NCI-H2107 treated with DMSO at 0.1 percent for 48 hours (cell line): ENCODE results near the gene MAPK14.
"Not testable (repeated sequence)": the region's sequence is repeated elsewhere in the genome, so short reads cannot be mapped to it uniquely, and the experiment has no call there.

ENCODE experiments used
- DNase-seq: peaks from one replicate; lab custom pipeline; 2025; ENCODE audit not compliant: unreplicated experiment; lab: John Stamatoyannopoulos, UW

MAPK14 gene

DNA sequence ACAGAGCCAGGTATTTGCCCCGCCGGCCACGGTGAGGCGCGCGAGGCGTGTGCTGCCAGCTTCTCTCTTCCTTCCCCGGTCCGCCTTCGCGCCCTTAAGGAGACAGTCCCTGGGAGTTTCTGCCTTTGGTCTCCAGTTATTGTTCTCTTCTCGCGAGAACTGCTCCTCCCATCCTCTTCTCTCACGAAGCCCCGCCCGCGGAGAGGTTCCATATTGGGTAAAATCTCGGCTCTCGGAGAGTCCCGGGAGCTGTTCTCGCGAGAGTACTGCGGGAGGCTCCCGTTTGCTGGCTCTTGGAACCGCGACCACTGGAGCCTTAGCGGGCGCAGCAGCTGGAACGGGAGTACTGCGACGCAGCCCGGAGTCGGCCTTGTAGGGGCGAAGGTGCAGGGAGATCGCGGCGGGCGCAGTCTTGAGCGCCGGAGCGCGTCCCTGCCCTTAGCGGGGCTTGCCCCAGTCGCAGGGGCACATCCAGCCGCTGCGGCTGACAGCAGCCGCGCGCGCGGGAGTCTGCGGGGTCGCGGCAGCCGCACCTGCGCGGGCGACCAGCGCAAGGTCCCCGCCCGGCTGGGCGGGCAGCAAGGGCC is at the start of gene MAPK14:
MAPK14 (plus strand) TSS at position 308 of the 587 bp plus-strand sequence. CDS start 350 bp downstream, outside the sequence.
- peak; percentile 95 for DNase-seq

DNA sequence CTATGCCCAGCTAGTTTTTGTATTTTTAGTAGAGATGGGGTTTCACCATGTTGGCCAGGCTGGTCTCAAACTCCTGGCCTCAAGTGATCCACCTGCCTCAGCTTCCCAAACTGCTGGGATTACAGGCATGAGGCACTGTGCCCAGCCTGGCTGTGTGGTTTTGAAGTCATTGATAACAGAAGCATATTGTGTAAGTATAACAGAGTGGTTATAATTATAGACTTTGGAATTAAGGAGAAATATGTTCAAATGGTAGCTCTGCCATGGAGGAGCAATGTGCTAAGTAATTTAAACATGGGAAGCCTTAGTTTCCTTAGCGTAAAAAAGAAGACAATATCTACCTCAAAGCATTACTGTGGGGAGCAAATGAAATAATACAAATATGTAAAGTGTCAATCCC is 47.5 kb upstream of the MAPK14 start:
- not testable (repeated sequence) for DNase-seq

DNA sequence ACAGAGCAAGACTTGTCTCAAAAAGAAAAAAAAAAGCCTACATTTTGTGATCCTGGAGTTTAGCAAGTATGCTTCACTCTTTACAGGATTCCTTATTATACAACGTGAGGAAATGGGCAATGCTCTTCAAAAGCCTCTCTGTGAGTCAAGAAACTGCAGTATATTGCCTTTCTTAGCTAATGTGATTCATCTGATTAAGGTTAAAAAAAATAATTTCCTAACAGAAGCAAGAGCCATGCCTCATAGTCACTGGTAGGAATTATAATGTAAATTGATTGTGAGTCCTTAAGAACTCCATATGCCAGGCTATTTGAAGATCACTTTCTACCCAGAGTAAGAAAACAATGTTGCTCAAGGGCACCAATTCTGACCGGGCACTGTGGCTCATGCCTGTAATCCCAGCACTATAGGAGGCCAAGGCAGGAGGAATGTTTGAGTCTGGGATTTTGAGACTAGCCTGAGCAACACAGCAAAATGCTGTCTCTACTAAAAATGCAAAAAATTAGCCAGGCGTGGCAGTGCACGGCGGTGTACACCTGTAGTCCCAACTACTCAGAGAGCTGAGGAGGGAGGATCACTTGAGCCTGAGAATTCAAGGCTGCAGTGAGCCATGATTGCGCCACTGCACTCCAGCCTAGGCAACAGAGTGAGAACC is 46.5 kb upstream of the MAPK14 start:
- DNase-seq: no peak

DNA sequence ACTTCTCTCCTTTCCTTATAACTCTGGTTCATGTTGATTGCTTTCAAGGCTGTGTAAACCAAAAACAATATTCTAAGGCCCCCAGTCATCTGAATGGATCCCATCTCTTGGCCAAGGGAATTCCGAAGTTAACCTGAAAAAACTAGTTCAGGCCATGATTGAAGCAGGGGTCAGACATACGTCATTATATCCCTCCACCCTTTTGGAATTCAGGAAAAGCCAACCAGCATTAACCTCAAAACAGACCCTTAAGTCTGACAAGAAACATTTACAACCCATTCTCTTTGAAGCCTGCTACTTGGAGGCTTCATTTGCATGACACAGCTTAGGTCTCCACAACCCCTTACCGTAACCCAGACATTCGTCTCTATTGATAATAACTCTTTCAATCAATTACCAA is 42.9 kb upstream of the MAPK14 start:
- no peak for DNase-seq

DNA sequence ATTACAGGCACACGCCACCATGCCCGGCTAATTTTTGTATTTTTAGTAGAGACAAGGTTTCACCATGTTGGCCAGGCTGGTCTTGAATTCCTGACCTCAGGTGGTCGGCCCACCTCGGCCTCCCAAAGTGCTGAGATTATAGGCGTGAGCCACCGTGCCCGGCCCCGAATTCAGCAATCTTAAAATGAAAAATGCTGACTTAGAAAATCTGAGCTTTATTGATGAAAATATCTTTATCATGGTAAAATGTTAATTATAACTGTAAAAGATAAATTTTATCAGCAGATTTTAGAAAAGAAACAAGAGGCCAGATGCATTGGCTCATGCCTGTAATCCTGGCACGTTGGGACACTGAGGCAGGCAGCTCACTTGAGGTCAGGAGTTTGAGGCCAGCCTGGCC is 39.6 kb upstream of the MAPK14 start:
- DNase-seq: not testable (repeated sequence)

DNA sequence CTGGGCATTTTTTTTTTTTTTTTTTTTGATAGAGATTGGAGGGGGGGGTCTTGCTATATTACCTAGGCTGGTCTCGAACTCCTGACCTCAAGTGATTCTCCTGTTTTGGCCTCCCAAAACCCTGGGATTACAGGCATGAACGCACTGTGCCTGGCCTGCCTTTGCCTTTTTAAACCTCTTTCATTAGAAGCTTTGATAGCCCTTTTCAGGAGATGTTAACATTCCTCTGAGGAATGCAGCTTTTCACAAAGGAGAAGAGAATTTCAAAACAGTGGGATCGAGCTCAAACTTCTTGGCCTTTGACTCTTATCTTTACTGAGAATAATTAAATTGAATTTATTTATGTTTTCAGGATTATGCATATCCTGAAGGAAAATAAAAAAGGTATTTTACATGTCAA is 34.5 kb upstream of the MAPK14 start:
- DNase-seq: no peak

DNA sequence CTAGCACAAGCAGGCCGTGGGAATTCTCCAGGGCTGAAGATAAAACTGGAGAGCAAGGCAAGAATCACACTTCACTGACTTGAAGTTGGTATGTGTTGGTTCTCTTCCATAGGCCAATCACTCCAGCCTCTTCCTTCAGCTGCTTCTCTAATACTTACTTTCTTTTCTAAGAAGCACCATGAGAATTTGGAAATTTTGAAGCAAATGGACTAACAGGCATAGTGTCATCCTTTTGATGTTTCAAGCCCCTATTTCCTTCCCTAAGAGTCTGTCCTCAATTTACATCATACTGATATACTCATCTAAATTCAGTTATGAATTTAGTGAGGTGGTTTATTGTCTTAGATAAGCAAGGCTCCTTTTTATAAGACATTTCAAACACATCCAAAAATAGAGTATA is 27.2 kb upstream of the MAPK14 start:
- DNase-seq: no peak

DNA sequence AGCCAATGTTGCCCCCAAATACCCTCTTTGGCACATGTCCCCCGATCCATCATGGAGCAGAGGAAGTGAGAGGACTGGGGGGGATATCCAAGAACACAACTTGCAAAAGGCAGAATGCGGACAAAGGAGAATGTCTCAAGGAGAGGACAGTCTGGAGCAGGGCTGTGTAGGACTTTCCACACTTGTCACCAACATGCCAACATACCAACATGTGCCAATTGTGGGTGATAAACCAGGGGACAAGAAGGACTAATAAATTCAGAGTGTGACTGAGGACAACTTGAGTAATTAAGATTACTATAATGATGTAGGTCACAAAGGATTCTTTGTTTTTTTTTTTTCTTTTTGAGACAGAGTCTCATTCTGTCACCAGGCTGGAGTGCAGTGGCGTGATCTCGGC is 11.9 kb upstream of the MAPK14 start:
- no peak for DNase-seq

DNA sequence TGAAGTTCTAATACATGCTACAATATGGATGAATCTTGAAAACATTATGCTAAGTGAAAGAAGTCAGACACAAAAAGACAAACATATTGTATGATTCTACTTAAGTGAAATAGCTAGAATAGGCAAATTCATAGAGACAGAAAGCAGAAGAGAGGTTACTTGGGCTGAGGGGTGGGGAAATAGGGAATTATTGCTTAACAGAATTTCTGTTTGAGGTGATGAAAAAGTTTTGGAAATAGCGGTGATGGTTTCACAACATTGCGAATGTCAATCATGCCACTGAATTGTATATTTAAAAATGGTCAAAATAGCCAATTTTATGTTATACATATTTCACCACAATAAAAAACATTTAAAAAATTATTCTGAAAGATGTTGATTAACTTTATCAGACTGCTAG is 9.3 kb upstream of the MAPK14 start:
- no peak for DNase-seq

DNA sequence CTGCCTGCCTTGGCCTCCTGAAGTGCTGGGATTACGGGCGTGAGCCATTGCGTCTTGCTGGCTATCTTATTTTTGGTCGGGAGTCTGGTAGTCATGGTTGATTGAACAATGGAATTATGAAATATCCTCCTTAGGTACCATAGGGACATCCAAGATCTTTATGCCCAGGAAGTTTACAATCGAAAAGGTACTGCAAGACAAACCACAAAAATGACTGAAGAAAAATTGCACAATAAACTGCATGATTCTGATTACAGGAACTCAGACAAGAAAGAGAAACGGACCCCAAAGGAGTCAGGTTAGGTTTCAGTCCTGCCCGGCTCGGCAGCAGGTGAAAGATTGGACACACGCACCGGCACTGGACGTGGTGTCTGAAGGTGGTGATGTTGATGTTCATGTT is 8.4 kb upstream of the MAPK14 start:
- DNase-seq: no peak

DNA sequence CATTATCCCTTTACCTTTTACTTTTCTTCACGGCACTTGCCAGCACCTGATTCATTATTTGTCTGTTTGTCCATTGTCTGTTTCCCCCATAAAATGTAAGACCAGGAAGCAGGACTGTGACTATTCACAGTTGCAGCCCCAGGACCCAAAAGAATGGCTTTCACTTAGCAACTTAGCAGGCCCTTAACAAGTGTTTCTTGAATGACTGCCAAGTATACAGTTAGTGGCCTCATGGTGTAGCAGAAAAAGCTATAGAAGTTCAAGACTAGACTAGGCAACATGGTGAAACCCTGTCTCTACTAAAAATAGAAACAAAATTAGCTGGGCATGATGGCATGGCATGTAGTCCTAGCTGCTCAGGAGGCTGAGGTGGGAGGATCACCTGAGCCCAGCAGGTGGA is 7.5 kb upstream of the MAPK14 start:
- DNase-seq: no peak

DNA sequence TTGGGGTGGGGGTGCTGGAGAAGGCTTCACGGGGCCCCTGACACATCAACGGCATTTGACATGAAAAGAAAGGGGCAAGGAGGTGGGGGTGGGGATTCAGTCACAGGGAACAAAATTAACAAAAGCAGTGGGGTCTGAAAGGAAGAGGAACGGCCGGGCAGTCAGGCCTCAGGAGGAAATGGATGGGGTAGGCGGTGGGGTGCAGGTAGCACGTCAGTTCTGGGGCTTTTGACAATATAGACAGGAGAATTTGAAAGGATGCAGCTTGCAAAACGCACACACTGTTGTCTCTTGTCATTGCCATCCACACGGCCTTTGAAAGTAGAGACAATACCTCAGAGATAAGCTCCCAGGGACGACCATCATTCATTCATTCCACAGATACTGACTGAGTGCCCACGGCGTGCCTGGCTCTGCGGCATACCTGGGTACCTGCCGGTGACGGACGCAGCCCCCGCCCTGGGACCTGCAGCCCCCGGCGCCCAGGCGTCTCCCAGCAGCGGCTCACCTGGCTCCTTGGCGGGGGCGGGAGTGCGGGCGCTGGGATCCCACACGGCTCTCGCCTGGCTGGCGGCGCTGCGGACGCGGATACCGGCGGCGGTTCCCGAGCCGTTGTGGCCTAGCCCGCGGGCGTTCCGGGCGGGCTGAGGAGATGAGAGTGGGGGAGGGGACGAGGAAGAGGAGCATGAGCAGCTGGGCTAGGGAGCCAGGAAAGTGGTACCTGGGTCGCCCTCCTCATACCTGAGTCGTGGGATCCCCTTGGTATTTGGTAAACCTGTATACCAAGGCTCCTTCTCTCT is 3.4 kb upstream of the MAPK14 start, which contains the start of gene SLC26A8:
SLC26A8 (minus strand) TSS at position 646 of the 800 bp plus-strand sequence. CDS start 4,934 bp downstream, outside the sequence.
- DNase-seq: no peak

DNA sequence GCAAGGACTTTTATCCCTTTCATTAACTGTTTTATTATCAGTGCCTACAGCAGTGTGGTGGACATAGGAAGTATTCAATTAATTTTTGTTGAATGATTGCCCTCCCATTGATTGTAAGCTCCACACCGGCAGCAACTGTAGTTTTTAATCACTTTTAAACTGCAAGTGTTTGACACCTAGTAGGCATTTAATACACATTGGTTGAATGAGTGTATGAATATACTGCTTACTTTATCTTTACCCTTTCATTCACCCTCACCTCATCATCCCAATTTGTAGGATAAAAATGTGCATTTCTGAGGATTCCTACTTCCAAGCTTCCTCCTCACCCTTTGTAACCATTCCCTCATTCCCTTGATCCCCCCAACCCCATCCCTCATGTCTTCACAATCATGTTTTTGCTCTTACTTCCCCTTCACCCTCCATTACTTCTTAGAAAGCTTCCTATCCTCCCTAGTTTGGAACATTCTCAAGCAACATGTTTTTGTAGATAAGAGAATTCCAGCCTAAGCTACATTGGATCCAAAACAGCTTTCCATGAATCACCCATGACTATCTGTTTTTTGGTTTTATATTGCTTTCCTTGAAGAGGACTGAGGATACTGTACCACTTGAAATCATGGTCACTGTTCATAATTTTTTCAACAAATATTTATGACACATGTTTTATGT is 2.2 kb upstream of the MAPK14 start:
- no peak for DNase-seq

DNA sequence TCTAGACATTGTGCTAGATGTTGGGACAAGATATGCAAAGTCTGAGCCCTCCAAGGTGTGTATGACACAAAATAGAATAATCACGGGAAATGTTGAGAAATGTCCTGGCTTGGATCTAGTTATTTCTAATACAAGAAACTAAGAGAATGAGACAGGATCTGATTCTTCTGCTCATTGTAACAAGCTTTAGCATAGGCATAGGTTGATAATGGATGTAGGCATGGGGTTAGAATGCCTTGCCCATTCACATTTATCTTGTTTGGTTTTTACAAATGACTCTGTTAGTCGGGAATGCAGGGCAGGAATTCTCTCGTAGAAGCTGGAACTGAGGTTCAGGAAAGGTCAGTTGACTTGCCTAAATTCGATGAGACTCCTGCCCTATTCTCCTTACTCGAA is 1.7 kb upstream of the MAPK14 start:
- DNase-seq: no peak

DNA sequence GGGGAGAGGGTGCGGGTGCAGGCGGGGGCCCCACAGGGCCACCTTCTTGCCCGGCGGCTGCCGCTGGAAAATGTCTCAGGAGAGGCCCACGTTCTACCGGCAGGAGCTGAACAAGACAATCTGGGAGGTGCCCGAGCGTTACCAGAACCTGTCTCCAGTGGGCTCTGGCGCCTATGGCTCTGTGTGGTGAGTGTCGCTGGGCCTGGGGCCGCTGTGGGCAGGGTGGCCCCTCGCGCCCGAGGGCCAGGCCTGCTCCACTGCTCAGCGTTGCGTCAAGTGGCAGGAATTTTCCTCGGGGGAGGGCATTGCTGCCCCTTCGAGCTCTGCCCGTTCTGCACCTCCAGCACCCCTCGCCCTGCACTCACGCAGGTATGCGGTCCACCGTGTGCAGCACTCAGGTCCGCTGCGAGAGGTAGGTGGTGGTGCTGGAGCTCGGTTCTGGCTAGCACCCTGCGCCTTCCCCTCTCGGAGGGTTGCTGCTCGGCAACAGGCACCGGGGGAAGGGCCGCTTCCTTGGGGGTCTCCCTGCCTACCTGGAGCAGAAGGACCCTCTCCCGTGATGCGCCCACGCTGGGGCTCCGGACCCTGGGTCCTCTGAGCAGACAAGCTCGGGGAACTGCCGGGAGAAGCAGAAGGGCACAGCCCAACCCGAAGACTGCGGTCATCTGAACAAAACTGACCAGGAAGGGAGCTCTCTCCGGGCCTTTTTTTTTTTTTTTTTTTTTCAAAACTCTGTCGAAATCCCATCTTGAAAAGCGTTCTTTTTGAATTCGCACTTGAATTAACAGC is 674 bp downstream of the MAPK14 start:
- DNase-seq: no peak

DNA sequence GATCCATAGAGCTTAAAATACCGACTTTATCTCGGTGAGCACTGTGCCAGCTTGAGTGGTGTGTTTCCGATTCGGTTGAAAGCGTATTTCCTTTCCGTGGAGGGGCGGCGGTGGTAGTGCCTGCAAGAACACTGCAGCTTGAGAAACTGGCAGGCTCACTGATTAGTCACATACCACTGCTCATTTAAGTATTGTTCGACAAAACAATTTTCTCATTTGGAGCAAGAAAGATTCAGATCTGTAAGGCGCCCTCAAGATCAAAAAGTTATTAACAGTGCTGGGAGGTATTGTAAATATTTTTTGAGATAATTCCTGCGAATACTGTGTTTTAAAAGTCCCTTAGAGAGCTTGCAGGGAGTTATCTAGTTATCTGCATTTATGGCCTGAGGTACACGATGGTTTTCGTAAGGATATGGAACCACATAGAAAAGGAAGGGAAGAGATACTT is 1.3 kb downstream of the MAPK14 start:
- no peak for DNase-seq

DNA sequence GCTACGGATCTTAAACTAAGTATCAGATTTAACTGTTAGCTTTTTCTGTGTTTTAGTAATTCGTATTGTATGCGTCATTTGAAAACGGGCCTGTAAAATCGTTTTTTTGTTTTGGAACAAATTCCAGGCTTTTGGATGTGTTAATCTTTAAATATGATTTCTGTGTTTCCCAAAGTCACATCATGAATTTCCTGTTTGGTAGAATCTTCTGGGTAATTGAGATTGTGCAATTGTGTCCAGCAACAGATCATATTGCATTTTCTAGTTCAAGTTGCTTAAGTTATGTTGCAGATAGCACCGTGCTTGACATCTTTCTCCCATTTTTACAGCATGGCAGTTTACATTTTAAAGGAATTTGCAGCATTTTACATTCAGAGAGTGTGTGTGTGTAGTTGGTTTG is 1.9 kb downstream of the MAPK14 start:
- peak; percentile 6 for DNase-seq

DNA sequence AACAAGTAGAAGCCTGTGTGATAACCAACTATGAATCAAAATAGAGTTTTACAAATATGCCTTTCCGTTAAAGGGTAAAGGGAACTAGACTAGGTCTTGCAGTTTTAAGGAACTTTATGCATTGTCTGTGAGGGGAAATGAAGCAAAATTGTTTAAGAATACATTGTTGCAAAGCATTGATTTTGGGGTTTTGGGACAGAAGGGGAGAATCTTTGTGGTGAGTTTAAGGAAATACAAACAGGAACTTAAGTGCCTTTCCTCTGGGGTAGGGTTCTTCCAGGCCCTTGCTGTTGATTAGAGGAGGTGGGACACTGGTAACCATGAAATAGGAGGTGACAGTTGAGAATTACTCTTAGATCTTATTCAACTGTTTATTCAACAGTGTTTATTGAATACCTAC is 4.7 kb downstream of the MAPK14 start:
- DNase-seq: no peak

DNA sequence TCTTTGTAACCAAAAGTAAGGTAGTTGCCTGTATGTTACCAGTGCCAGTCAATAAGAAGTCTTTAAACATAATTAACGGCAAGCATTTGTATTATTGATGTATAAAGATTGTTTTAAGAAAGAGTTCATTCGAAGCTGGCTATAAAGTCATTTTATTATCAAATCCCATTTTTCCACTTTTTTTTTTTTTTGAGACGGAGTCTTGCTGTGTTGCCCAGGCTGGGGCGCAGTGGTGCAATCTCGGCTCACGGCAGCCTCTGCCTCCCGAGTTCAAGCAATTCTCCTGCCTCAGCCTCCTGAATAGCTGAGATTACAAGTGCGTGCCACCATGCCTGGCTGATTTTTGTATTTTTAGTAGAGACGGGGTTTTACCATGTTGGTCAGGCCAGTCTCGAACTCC is 5.5 kb downstream of the MAPK14 start:
- not testable (repeated sequence) for DNase-seq

DNA sequence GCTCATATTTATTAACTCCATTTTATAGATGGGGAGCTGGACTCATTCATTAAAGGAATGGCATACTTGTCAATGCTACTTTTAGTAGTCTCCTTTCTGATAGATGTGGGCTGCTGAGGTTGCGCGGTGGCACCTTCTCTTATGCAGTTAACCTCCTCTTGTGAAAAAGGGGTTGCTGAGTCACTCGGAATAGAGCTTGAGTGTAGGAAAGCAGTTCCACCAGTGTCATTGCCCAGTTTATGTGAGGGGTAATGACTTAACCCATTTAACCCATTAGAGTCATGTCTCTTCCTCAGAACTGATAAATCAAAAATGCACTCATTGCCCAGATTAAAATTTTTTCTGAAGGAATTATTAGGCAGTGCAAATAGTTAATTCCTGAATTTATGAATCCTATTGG is 6.3 kb downstream of the MAPK14 start:
- DNase-seq: no peak

DNA sequence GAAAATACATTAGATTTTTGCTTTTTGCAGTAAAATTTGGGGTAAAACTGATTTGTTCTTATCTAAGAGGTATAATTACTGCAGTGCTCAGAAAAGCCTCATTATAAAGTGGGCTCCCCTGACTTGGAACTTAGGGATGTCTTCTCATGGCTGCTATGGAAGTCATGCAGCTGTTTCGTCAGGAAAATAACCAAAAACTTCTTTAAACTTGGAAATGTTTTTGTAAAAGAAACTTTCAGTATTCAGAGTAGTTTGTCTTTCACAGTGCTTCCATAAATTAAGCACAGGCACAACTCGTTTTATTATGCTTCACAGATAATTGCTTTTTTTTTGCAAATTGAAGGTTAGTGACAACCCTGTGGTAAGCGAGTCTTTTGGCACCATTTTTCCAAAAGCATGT is 6.8 kb downstream of the MAPK14 start:
- no peak for DNase-seq
